DOHH2 (cell line): Measurements from ENCODE around the gene SLIT1.

Experiments
- CTCF ChIP-seq: fragments of 200-600 bp; sonication (generic); IDR thresholded peaks from one replicate; pipeline ENCODE4 v1.5.1; 2014; ENCODE audit warnings: antibody characterized with exemption, mild to moderate bottlenecking, low read depth, low read length; ENCODE audit not compliant: poor library complexity, severe bottlenecking
- EZH2phosphoT487 ChIP-seq: fragments of 200-600 bp; sonication (generic); IDR thresholded peaks from 2 replicates; pipeline ENCODE4 v1.6.1; 2017; ENCODE audit warnings: borderline replicate concordance, mild to moderate bottlenecking, antibody characterized with exemption, low read length, moderate library complexity, mixed read lengths

- peak; percentile 90 for TF ChIP-seq CTCF
- TF ChIP-seq EZH2phosphoT487, result no peak
Measured at GRCh38 chr10:97025613-97026242, 160.0 kb downstream of the SLIT1 start.
